Activated T-cell treated with anti-CD3 and anti-CD28 coated beads for 1 hour (primary cell): ENCODE measurements around the gene ROR1.

Experiments
- DNase-seq: peaks from one replicate; pipeline ENCODE4 v3.0.0-alpha.2; 2020; ENCODE audit warnings: low read depth

Gene ROR1

GRCh38 chr1:64030411-64030810, 256.6 kb downstream of the ROR1 start:
- no peak for DNase-seq

- DNase-seq: no peak
These were observed 257.4 kb downstream of the ROR1 start for GRCh38 chr1:64031236-64031635.

- no peak for DNase-seq
These were observed 259.9 kb downstream of the ROR1 start for GRCh38 chr1:64033667-64034220.

DNA sequence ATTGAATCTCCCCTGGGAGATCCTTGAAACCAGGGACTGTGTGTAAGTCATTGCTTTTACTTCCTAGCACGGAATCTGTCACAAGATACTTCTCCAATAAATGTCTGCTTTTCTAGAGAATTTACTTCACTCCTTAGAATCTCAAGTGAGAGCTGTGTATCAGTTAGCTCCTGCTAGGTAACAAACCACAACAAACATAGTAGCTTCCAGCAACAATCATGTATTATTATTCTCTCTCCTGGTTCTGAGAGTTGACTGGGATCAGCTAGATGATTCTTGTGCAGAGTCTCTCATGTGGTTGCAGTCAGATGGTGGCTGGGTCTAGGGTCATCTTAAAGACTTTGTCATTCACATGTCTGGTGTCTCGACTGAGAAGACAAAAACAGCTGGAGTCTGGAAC, 262.7 kb downstream of the ROR1 start:
- DNase-seq: no peak

- no peak for DNase-seq
These were observed 264.3 kb downstream of the ROR1 start for GRCh38 chr1:64038119-64038518.

GRCh38 chr1:64038965-64039364, 265.1 kb downstream of the ROR1 start:
- no peak for DNase-seq

- DNase-seq: no peak
These were observed 265.6 kb downstream of the ROR1 start for GRCh38 chr1:64039390-64039926.

DNA sequence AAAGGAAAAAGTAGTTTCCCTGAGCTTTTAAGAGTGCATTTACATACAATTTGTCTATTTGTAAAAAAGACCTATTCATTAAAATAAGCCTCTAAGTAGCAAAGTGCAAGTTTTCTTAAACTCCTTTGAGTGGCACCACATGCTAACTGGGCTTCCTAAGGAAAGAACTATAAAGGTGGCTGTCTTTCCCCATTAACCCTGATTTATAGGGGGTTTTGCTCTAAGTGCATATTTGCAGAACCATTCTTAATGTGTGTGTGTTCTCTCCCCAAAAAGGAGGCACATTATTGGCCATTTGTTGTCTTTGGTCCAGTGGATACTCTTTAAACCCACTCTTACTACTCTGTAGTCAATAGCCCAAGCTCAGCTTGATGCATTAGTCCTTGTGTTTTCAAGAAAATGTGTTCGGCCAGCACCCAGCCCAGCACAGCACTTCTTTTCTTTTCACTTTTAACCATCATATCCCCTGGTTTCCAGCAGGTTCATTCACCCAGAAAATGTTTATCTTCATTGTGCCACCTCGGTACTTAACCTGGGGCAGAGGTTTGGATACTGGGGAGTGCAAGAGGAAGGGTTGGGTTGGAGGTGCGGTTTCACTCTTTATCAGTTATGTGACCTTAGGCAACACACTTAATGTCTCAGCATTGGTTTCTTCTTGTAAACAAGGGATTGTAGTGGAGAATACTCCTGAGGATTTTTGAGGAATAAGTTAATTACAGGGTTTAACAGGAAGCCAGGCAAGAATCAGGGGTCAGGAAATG, 267.7 kb downstream of the ROR1 start:
- no peak for DNase-seq

GRCh38 chr1:64042331-64043100, 268.7 kb downstream of the ROR1 start:
- no peak for DNase-seq

DNA sequence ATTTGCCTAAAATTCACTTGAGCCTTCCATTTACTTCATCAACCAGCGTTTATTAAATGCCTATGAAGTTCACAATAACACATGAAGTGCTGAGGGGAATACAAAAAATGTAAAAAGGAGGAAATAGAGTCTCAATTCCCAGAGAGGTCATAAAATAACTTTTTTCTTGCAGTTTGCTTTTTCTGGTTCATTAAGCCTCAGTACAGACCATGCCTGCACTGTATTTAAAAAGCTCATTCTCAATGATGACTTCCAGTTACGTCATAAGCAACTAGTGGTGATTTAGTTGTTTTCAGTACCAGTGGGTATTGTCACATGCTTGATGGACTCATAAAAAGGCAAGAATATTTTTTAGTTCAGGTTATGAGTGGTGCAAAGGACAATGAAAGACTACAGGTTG, 269.5 kb downstream of the ROR1 start:
- no peak for DNase-seq

DNA sequence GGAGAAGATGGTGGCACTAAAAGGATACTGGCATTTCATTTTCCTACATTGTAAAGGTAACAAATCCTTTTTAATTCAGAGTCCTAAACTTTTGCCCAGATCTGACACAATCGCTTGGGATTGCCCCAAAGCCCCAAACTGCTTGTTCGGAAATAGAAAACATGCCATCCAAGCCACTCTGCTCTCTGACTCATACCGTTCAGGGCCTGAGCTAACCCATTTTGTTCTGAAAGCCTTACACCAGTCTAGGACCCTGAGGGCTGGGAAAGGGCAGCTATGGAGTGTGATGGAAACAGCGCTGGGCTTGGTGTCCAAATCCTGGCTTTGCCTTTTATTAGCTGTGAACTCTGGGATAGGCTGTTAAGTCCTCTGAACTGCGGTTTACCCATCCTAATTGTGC, 270.2 kb downstream of the ROR1 start:
- no peak for DNase-seq

DNA sequence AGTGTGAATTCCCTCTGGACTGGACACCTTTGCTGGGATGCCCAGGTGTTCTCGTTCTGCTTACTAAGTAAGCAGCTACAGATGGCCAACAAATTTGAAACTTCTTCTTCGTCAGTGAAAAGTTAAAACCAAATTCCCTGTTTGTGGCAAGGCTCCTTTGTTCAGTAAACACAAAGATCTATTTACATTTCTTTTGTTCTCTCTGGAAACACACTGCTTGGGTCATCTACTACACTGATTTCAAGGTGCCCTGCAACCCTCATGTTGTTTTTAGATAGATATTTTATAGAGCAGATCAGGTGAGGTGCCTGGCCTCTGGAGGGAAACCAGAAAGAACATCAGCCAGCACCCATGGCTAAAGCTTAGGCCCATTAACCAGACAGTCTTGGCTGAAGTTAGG, 272.4 kb downstream of the ROR1 start:
- DNase-seq: no peak

DNA sequence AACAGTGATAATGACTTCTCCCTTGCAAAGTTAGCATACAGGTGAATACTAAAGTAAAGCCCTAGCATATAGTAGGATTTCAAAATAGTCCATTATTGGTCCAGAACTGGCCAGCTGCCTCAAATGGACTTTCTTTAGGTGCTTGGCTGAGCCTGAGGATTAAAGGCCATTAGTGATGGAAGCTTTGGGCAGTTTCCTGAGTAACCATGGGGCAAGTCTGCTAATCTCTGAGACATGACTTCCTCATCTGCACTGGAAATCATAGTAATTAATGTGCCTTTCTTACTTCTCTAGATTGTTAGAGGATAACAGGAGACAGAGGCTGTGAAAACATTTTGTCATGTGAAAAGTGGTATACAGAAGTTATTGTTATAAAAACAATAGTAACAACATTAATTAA, 273.1 kb downstream of the ROR1 start:
- DNase-seq: no peak

- no peak for DNase-seq
These were observed 273.8 kb downstream of the ROR1 start for GRCh38 chr1:64047549-64047996.

GRCh38 chr1:64049900-64050540, 276.2 kb downstream of the ROR1 start:
- no peak for DNase-seq

- DNase-seq: no peak
These were observed 276.8 kb downstream of the ROR1 start for GRCh38 chr1:64050601-64051000.

GRCh38 chr1:64051796-64052195, 278.0 kb downstream of the ROR1 start:
- no peak for DNase-seq

- DNase-seq: no peak
These were observed 279.0 kb downstream of the ROR1 start for GRCh38 chr1:64052777-64053176.

DNA sequence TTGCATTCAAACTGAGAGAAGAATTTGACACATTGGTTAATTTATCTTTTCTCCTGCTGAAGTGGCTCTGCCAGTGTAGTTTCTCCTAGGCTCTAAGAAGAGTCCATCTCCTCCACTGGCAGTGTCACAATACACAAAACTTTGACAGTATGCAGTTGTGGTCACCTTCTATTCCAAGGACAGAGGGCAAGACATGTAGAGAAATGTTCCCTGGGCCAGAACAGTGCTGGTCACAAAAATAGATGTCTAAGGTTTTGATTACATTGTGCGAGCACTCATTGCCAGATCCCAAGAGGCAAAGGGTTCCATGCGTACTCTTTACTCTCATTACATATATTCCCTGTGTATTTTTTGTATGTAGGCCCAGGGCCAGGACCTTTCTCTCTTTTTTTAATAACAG, 281.5 kb downstream of the ROR1 start:
- DNase-seq: no peak

GRCh38 chr1:64059556-64059955, 285.7 kb downstream of the ROR1 start:
- no peak for DNase-seq

GRCh38 chr1:64060611-64061302, 286.9 kb downstream of the ROR1 start:
- no peak for DNase-seq
